ENCODE measurements around the gene FGGY. TPM values are rescaled to one million over a fixed set of nuclear protein-coding genes. Genes with fewer than 3 reads are reported as not detected.

The FGGY gene
- total and polyA plus RNA-seq, 4 donors = 16.0 to 67.0 (median 43.4) TPM

DNA sequence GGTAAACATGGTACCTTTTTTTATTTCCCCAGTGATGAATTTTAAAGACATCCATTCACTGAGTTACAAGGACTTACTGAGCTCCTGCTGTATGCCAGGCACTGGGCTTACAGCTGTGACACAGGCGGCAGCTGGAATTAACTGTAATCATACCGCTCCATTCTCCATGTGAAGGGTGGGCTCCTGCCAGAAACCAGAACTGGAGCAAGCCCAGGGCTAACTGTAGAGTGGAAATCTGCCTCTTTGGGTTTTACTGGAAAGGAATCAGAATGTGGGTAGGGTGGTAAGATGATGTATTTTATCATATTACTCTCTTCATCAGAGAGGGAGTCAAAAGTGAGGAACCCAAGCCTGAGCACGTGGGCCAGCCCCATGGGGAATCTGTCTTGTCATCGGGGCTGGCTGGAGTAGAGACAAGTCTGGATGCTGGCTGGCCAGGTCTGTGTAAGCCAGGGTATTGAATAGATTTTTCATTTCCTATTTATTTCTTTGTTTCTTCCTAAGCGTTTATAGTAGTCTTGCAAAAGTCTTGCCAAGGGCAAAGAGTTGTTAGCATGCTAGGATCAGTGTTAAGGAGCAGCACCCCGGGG is 21.5 kb downstream of the FGGY start:
- H3K36me3 ChIP-seq (ENCODE audit: control insufficient read depth in 4 of 4, insufficient read depth in 3 of 4, low read depth in 1 of 4, low read length in 3 of 4) = no peaks in the 10 kb centered on the region
- peaks cover 19 to 60% (median 48%) of the 10 kb centered on the region in 4 donors for H3K4me1 ChIP-seq (ENCODE audit: control insufficient read depth in 4 of 4, insufficient read depth in 4 of 4, low read length in 3 of 4)
- TF ChIP-seq NR2F2 (IDR thresholded peaks at IDR 0.05) = no peak
- WGBS = 88% methylated on average over 6 of the region's 6 CpGs
- peak overlapping the region; percentile 9 to 82 for H3K27ac ChIP-seq (ENCODE audit: low read depth in 1 of 2, low read length in 2 of 2)
- H3K27me3 ChIP-seq (ENCODE audit: control insufficient read depth in 4 of 4, insufficient read depth in 4 of 4, low read length in 3 of 4) = no peaks in the 10 kb centered on the region
- H3K9me3 ChIP-seq (ENCODE audit: control insufficient read depth in 4 of 4, low read length in 3 of 4) = no peaks in the 10 kb centered on the region
- H3K9ac ChIP-seq (ENCODE audit: low read depth in 1 of 2, low read length in 2 of 2) = no peak overlapping the region
- DNase-seq (ENCODE audit: low spot score) = no peak
- H3K4me3 ChIP-seq (ENCODE audit: low read depth in 1 of 3, low read length in 3 of 3) = no peak overlapping the region

DNA sequence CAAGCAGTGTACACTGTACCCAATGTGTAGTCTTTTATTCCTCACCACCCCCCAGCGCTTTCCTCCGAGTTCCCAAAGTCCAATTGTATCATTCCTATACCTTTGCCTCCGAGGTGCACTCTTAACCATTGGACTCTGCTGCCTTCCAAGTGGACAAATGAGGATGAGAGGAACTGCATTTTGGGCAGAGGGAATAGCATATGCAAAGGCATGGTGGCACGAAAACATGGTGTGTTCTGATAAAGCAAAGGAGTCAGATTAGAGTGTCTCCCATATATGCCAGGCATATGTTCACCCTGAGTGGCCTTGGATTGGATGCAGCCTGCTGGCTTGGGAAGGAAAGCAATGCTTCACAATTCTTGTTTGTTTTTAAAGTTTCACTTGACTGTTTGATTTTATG is 25.5 kb downstream of the FGGY start:
- no peak overlapping the region for H3K4me3 ChIP-seq (ENCODE audit: low read depth in 1 of 3, low read length in 3 of 3)
- WGBS = 84% methylated on average over 4 of the region's 4 CpGs
- no peak overlapping the region for H3K27ac ChIP-seq (ENCODE audit: low read depth in 1 of 2, low read length in 2 of 2)
- no peaks in the 10 kb centered on the region for H3K9me3 ChIP-seq (ENCODE audit: control insufficient read depth in 4 of 4, low read length in 3 of 4)
- no peak for TF ChIP-seq EGR1 (IDR thresholded peaks at IDR 0.05; ENCODE audit: low read depth in 2 of 2)
- no peak for TF ChIP-seq FOXA2 (IDR thresholded peaks at IDR 0.05)
- no peak for TF ChIP-seq HNF4G (IDR thresholded peaks at IDR 0.05)
- no peak for TF ChIP-seq JUND (IDR thresholded peaks at IDR 0.05)
- TF ChIP-seq YY1 (IDR thresholded peaks at IDR 0.05) = no peak
- TF ChIP-seq TAF1 (conservative IDR thresholded peaks at IDR 0.05) = no peak
- TF ChIP-seq, protein P1, sequence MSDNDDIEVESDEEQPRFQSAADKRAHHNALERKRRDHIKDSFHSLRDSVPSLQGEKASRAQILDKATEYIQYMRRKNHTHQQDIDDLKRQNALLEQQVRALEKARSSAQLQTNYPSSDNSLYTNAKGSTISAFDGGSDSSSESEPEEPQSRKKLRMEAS (IDR thresholded peaks at IDR 0.05) = no peak
- no peak for TF ChIP-seq GABPA (IDR thresholded peaks at IDR 0.05 in 1 of 2, conservative IDR thresholded peaks at IDR 0.05 in 1 of 2)
- TF ChIP-seq NR2F2 (IDR thresholded peaks at IDR 0.05) = no peak
- no peak for TF ChIP-seq RAD21 (IDR thresholded peaks at IDR 0.05)
- TF ChIP-seq, protein P2, sequence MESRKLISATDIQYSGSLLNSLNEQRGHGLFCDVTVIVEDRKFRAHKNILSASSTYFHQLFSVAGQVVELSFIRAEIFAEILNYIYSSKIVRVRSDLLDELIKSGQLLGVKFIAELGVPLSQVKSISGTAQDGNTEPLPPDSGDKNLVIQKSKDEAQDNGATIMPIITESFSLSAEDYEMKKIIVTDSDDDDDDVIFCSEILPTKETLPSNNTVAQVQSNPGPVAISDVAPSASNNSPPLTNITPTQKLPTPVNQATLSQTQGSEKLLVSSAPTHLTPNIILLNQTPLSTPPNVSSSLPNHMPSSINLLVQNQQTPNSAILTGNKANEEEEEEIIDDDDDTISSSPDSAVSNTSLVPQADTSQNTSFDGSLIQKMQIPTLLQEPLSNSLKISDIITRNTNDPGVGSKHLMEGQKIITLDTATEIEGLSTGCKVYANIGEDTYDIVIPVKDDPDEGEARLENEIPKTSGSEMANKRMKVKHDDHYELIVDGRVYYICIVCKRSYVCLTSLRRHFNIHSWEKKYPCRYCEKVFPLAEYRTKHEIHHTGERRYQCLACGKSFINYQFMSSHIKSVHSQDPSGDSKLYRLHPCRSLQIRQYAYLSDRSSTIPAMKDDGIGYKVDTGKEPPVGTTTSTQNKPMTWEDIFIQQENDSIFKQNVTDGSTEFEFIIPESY (IDR thresholded peaks at IDR 0.05) = no peak
- TF ChIP-seq FOXA1 (IDR thresholded peaks at IDR 0.05) = no peak
- no peak for TF ChIP-seq HNF4A (conservative IDR thresholded peaks at IDR 0.05)
- TF ChIP-seq, protein P3, sequence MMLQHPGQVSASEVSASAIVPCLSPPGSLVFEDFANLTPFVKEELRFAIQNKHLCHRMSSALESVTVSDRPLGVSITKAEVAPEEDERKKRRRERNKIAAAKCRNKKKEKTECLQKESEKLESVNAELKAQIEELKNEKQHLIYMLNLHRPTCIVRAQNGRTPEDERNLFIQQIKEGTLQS (IDR thresholded peaks at IDR 0.05) = no peak
- no peak for TF ChIP-seq SP1 (IDR thresholded peaks at IDR 0.05)
- H3K4me1 ChIP-seq (ENCODE audit: control insufficient read depth in 4 of 4, insufficient read depth in 4 of 4, low read length in 3 of 4) = peaks cover 12 to 32% (median 24%) of the 10 kb centered on the region in 4 donors
- no peak for DNase-seq (ENCODE audit: low spot score)
- no peaks in the 10 kb centered on the region for H3K27me3 ChIP-seq (ENCODE audit: control insufficient read depth in 4 of 4, insufficient read depth in 4 of 4, low read length in 3 of 4)
- H3K36me3 ChIP-seq (ENCODE audit: control insufficient read depth in 4 of 4, insufficient read depth in 3 of 4, low read depth in 1 of 4, low read length in 3 of 4) = peaks cover 0 to 7% (median 3%) of the 10 kb centered on the region in 4 donors
- no peak overlapping the region for H3K9ac ChIP-seq (ENCODE audit: low read depth in 1 of 2, low read length in 2 of 2)

DNA sequence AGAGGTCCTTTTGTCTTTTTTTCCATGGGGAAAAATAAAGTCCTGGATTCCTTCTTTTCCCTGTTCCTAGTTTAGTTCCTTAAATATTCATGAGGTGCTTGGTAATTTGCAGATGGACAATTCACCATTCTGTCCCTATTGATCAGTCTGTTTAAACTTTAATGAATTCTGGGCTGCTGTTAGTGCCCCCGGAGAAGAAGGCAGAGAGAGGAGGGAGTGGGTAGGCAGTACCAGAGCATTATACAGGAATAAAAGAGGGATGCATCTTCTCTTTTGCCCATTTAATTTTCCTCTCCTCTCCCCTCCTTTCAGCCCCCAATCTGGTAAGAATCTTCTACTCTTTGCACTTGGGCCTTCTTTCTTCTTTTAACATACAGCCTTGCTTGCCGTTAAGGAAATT is 25.9 kb downstream of the FGGY start:
- DNase-seq (ENCODE audit: low spot score) = no peak
- 53% methylated on average over 2 of the region's 2 CpGs for WGBS
- Histone ChIP-seq H3K9ac (ENCODE audit: low read depth in 1 of 2, low read length in 2 of 2) (no peak overlapping the region), H3K27ac (ENCODE audit: low read depth in 1 of 2, low read length in 2 of 2) (no peak overlapping the region), H3K4me1 (ENCODE audit: control insufficient read depth in 4 of 4, insufficient read depth in 4 of 4, low read length in 3 of 4) (peaks cover 9 to 28% (median 20%) of the 10 kb centered on the region in 4 donors), H3K4me3 (ENCODE audit: low read depth in 1 of 3, low read length in 3 of 3) (no peak overlapping the region), H3K9me3 (ENCODE audit: control insufficient read depth in 4 of 4, low read length in 3 of 4) (no peaks in the 10 kb centered on the region), H3K36me3 (ENCODE audit: control insufficient read depth in 4 of 4, insufficient read depth in 3 of 4, low read depth in 1 of 4, low read length in 3 of 4) (peaks cover 0 to 7% (median 3%) of the 10 kb centered on the region in 4 donors), H3K27me3 (ENCODE audit: control insufficient read depth in 4 of 4, insufficient read depth in 4 of 4, low read length in 3 of 4) (no peaks in the 10 kb centered on the region)
- TF ChIP-seq, protein P2 (IDR thresholded peaks at IDR 0.05) = no peak
- TF ChIP-seq, protein P3 (IDR thresholded peaks at IDR 0.05) = no peak
- TF ChIP-seq, protein P4, sequence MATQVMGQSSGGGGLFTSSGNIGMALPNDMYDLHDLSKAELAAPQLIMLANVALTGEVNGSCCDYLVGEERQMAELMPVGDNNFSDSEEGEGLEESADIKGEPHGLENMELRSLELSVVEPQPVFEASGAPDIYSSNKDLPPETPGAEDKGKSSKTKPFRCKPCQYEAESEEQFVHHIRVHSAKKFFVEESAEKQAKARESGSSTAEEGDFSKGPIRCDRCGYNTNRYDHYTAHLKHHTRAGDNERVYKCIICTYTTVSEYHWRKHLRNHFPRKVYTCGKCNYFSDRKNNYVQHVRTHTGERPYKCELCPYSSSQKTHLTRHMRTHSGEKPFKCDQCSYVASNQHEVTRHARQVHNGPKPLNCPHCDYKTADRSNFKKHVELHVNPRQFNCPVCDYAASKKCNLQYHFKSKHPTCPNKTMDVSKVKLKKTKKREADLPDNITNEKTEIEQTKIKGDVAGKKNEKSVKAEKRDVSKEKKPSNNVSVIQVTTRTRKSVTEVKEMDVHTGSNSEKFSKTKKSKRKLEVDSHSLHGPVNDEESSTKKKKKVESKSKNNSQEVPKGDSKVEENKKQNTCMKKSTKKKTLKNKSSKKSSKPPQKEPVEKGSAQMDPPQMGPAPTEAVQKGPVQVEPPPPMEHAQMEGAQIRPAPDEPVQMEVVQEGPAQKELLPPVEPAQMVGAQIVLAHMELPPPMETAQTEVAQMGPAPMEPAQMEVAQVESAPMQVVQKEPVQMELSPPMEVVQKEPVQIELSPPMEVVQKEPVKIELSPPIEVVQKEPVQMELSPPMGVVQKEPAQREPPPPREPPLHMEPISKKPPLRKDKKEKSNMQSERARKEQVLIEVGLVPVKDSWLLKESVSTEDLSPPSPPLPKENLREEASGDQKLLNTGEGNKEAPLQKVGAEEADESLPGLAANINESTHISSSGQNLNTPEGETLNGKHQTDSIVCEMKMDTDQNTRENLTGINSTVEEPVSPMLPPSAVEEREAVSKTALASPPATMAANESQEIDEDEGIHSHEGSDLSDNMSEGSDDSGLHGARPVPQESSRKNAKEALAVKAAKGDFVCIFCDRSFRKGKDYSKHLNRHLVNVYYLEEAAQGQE (IDR thresholded peaks at IDR 0.05) = no peak
- TF ChIP-seq HNF4G (IDR thresholded peaks at IDR 0.05) (no peak), GABPA (IDR thresholded peaks at IDR 0.05 in 1 of 2, conservative IDR thresholded peaks at IDR 0.05 in 1 of 2) (no peak), FOXA2 (IDR thresholded peaks at IDR 0.05) (no peak), RXRA (IDR thresholded peaks at IDR 0.05) (peak in 1 of 2 donors; percentile 14), RAD21 (IDR thresholded peaks at IDR 0.05) (peak; percentile 25 to 29), HNF4A (conservative IDR thresholded peaks at IDR 0.05) (peak in 1 of 2 donors; percentile 16), NR2F2 (IDR thresholded peaks at IDR 0.05) (no peak), SP1 (IDR thresholded peaks at IDR 0.05) (no peak)
- TF ChIP-seq, protein P1 (IDR thresholded peaks at IDR 0.05) = no peak

Measured in liver (tissue), 9 donors.